Fibroblast of lung (primary cell): ENCODE data around the gene AP4S1. TPM values are rescaled to one million over a fixed set of nuclear protein-coding genes. Genes with fewer than 3 reads are reported as not detected.

Source experiments
- DNase-seq, 2 donors: peaks; one replicate each; pipeline versions ENCODE4 v3.0.0 to v3.0.0-alpha.2; 2010; ENCODE audit warnings: low read depth in 2 of 2
- H2AFZ ChIP-seq: 2 replicates; pipeline ENCODE4 v1.5.1; 2012; ENCODE audit warnings: low read length, control low read depth, inconsistent platforms
- H3K27ac ChIP-seq: 2 replicates; pipeline ENCODE4 v1.5.1; 2011; ENCODE audit warnings: low read length, control low read depth; ENCODE audit not compliant: insufficient read depth
- H3K27me3 ChIP-seq: 2 replicates; pipeline ENCODE4 v1.5.1; 2011; ENCODE audit warnings: mild to moderate bottlenecking, low read length; ENCODE audit not compliant: control insufficient read depth, insufficient read depth
- H3K36me3 ChIP-seq: 2 replicates; pipeline ENCODE4 v1.5.1; 2011; ENCODE audit warnings: low read length; ENCODE audit not compliant: control insufficient read depth, insufficient read depth
- H3K4me1 ChIP-seq: 2 replicates; pipeline ENCODE4 v1.5.1; 2011; ENCODE audit warnings: low read length; ENCODE audit not compliant: control insufficient read depth, insufficient read depth; ENCODE audit errors: extremely low read depth
- H3K4me2 ChIP-seq: 2 replicates; pipeline ENCODE4 v1.5.1; 2011; ENCODE audit warnings: low read length, control low read depth; ENCODE audit not compliant: insufficient read depth; ENCODE audit errors: extremely low read depth
- H3K4me3 ChIP-seq, 4 experiments: fragments of 200-600 bp in 1 of 4; sonication (generic) in 1 of 4; replicated peaks in 1 of 4; 2 replicates each; pipeline ENCODE4 v1.5.1; 2011 to 2016; ENCODE audit warnings: low read length in 4 of 4, low read depth in 3 of 4, mild to moderate bottlenecking in 3 of 4, control low read depth in 2 of 4, inconsistent platforms in 1 of 4, mixed read lengths in 1 of 4; ENCODE audit not compliant: insufficient read depth in 1 of 4; ENCODE audit errors: control extremely low read depth in 1 of 4
- H3K79me2 ChIP-seq: 2 replicates; pipeline ENCODE4 v1.5.1; 2012; ENCODE audit warnings: mild to moderate bottlenecking, low read length, inconsistent platforms; ENCODE audit not compliant: control insufficient read depth, insufficient read depth
- H3K9ac ChIP-seq: 2 replicates; pipeline ENCODE4 v1.5.1; 2011; ENCODE audit warnings: mild to moderate bottlenecking, low read length, control low read depth; ENCODE audit not compliant: insufficient read depth
- H3K9me3 ChIP-seq: 2 replicates; pipeline ENCODE4 v1.5.1; 2012; ENCODE audit warnings: low read depth, low read length; ENCODE audit not compliant: control insufficient read depth, insufficient read depth
- H4K20me1 ChIP-seq: 2 replicates; pipeline ENCODE4 v1.5.1; 2011; ENCODE audit warnings: low read length; ENCODE audit not compliant: control insufficient read depth, insufficient read depth; ENCODE audit errors: extremely low read depth
- CTCF ChIP-seq, 2 donors: IDR thresholded peaks in 1 of 2; conservative IDR thresholded peaks in 1 of 2; 1 replicate in 1 of 2; 2 replicates in 1 of 2; pipeline ENCODE4 v1.5.1; 2011 to 2012; ENCODE audit warnings: low read length in 2 of 2, control low read depth in 1 of 2, inconsistent platforms in 1 of 2, low read depth in 1 of 2, mild to moderate bottlenecking in 1 of 2
- EZH2 ChIP-seq: IDR thresholded peaks from 2 replicates; pipeline ENCODE4 v1.5.1; 2012; ENCODE audit warnings: low read length, control low read depth, mild to moderate bottlenecking; ENCODE audit errors: missing control alignments
- polyA plus RNA-seq, 2 donors: library from polyadenylated mRNA; depleted of rRNA in 1 of 2; stranded (reverse) in 1 of 2; unstranded in 1 of 2; fragments of >200 nt; gene quantifications; 2 replicates each; pipeline ENCODE4 v1.2.1, GENCODE V29; 2011 to 2012; ENCODE audit warnings: missing spikeins in 1 of 2
- total RNA-seq: library from RNA; depleted of rRNA; stranded (reverse); fragments of >200 nt; gene quantifications from 2 replicates; pipeline ENCODE4 v1.2.1, GENCODE V29; 2014

AP4S1 gene
- total and polyA plus RNA-seq, 2 donors (not counting 1 experiment from before 2014, with no cell fraction given): 5.6 to 7.1 TPM

GRCh38 chr14:30999038-30999773, 26.2 kb upstream of the AP4S1 start:
- Histone ChIP-seq H3K79me2 (peaks cover 67% of the 10 kb centered on the region), H3K27ac (no peak overlapping the region), H2AFZ (no peak overlapping the region), H3K4me3 (no peak overlapping the region), H3K36me3 (peaks cover 2% of the 10 kb centered on the region), H4K20me1 (no peaks in the 10 kb centered on the region), H3K4me2 (no peak overlapping the region), H3K27me3 (no peaks in the 10 kb centered on the region), H3K9me3 (no peaks in the 10 kb centered on the region), H3K9ac (no peak overlapping the region), H3K4me1 (peaks cover 3% of the 10 kb centered on the region)
- no peak for DNase-seq
- TF ChIP-seq EZH2 (no peak), CTCF (conservative IDR thresholded peaks at IDR 0.05 in 1 of 2, IDR thresholded peaks at IDR 0.05 in 1 of 2; ENCODE audit: low read depth in 1 of 2, low read length in 2 of 2) (no peak)

GRCh38 chr14:31000629-31001338, 24.7 kb upstream of the AP4S1 start:
- peaks cover 64% of the 10 kb centered on the region for H3K79me2 ChIP-seq
- peaks cover 3% of the 10 kb centered on the region for H3K4me1 ChIP-seq
- no peak for DNase-seq
- H3K4me3 ChIP-seq: no peak overlapping the region
- no peaks in the 10 kb centered on the region for H3K9me3 ChIP-seq
- no peak overlapping the region for H2AFZ ChIP-seq
- TF ChIP-seq EZH2 (no peak), CTCF (conservative IDR thresholded peaks at IDR 0.05 in 1 of 2, IDR thresholded peaks at IDR 0.05 in 1 of 2; ENCODE audit: low read depth in 1 of 2, low read length in 2 of 2) (no peak)
- no peak overlapping the region for H3K4me2 ChIP-seq
- H3K27ac ChIP-seq: no peak overlapping the region
- H4K20me1 ChIP-seq: no peaks in the 10 kb centered on the region
- H3K36me3 ChIP-seq: peaks cover 2% of the 10 kb centered on the region
- H3K27me3 ChIP-seq: no peaks in the 10 kb centered on the region
- H3K9ac ChIP-seq: no peak overlapping the region

- H3K9me3 ChIP-seq: no peaks in the 10 kb centered on the region
- no peaks in the 10 kb centered on the region for H3K27me3 ChIP-seq
- no peak overlapping the region for H3K9ac ChIP-seq
- no peaks in the 10 kb centered on the region for H4K20me1 ChIP-seq
- no peak for DNase-seq
- H3K79me2 ChIP-seq: peaks cover 59% of the 10 kb centered on the region
- H3K4me2 ChIP-seq: no peak overlapping the region
- TF ChIP-seq CTCF (conservative IDR thresholded peaks at IDR 0.05 in 1 of 2, IDR thresholded peaks at IDR 0.05 in 1 of 2; ENCODE audit: low read depth in 1 of 2, low read length in 2 of 2): no peak
- no peak overlapping the region for H3K4me3 ChIP-seq
- no peaks in the 10 kb centered on the region for H3K4me1 ChIP-seq
- peaks cover 2% of the 10 kb centered on the region for H3K36me3 ChIP-seq
- no peak overlapping the region for H3K27ac ChIP-seq
- H2AFZ ChIP-seq: no peak overlapping the region
Observed at GRCh38 chr14:31001339-31001658, 24.1 kb upstream of the AP4S1 start.
